Heart left ventricle (tissue), 16 donors: ENCODE results near the gene PADI2. TPM values are rescaled to one million over a fixed set of nuclear protein-coding genes. Genes with fewer than 3 reads are reported as not detected.

Source experiments
- ATAC-seq, 4 donors: fragments of 200-7000 bp; cut with Tn5 transposase; one replicate each; pipeline ENCODE4 v1.9.1; 2020 to 2022; ENCODE audit warnings: moderate library complexity in 4 of 4, mild to moderate bottlenecking in 3 of 4, moderate number of reproducible peaks in 1 of 4
- DNase-seq, 5 donors: peaks; one replicate each; pipeline ENCODE4 v3.0.0-alpha.2; 2020
- H3K27ac ChIP-seq, 12 donors: fragments of 200-600 bp; sonication (generic) in 4 of 12; one replicate each; pipeline versions ENCODE4 v1.5.0 to v1.8.0; 2016 to 2022; ENCODE audit warnings: mild to moderate bottlenecking in 2 of 12
- H3K27me3 ChIP-seq, 9 donors: fragments of 200-600 bp; sonication (generic) in 2 of 9; one replicate each; pipeline versions ENCODE4 v1.5.1 to v1.8.0; 2016 to 2022; ENCODE audit warnings: mild to moderate bottlenecking in 3 of 9
- H3K36me3 ChIP-seq, 9 donors: fragments of 200-600 bp; sonication (generic) in 2 of 9; one replicate each; pipeline versions ENCODE4 v1.5.0 to v1.8.0; 2018 to 2022; ENCODE audit warnings: mild to moderate bottlenecking in 2 of 9
- H3K4me1 ChIP-seq, 12 donors: fragments of 200-600 bp; sonication (generic) in 4 of 12; one replicate each; pipeline versions ENCODE4 v1.5.0 to v1.8.0; 2016 to 2022; ENCODE audit warnings: mild to moderate bottlenecking in 3 of 12
- H3K4me3 ChIP-seq, 12 donors: fragments of 200-600 bp; sonication (generic) in 4 of 12; one replicate each; pipeline versions ENCODE4 v1.5.0 to v1.8.0; 2017 to 2022; ENCODE audit warnings: mild to moderate bottlenecking in 9 of 12, moderate library complexity in 4 of 12
- H3K9me3 ChIP-seq, 12 donors: fragments of 200-600 bp; sonication (generic) in 4 of 12; one replicate each; pipeline versions ENCODE4 v1.5.0 to v1.8.0; 2016 to 2022; ENCODE audit warnings: mild to moderate bottlenecking in 1 of 12
- CTCF ChIP-seq, 12 donors: fragments of 200-600 bp; sonication (generic) in 4 of 12; IDR thresholded peaks; one replicate each; pipeline versions ENCODE4 v1.5.0 to v1.8.0; 2018 to 2022; ENCODE audit warnings: antibody characterized with exemption in 12 of 12, mild to moderate bottlenecking in 5 of 12
- POLR2A ChIP-seq, 2 donors: fragments of 450-650 bp; IDR thresholded peaks; one replicate each; pipeline ENCODE4 v1.6.1; 2017; ENCODE audit warnings: antibody characterized with exemption in 2 of 2, mild to moderate bottlenecking in 2 of 2, moderate library complexity in 2 of 2
- WGBS, 4 donors: extraction: QIAGEN DNeasy Blood & Tissue Kit in 2 of 4; methylation state at CpG; one replicate each; pipeline versions ENCODE4 v1.1.5 to v1.1.7; 2013 to 2018; 5-methylcytosine and 5-hydroxymethylcytosine counted together
- intact Hi-C, 10 donors: fragments of 100-400 bp; cut with DNase I; formaldehyde crosslinking; loops; one replicate each; pipeline versions ENCODE4 v1.11.1 to v1.14.2; 2022
- polyA plus RNA-seq, 2 donors: library from polyadenylated mRNA; stranded (reverse); fragments of 200-250 nt; gene quantifications; one replicate each; pipeline ENCODE4 v1.2.3, GENCODE V29; 2013
- total RNA-seq, 9 donors: library from RNA; depleted of rRNA in 2 of 9; stranded (reverse); fragments of >200 nt in 2 of 9; fragmentation: NEBNext Ultra II Directional in 3 of 9; extraction: Animal tissue kit (Norgen Biotek cat#: 25700) in 3 of 9; gene quantifications; one replicate each; pipeline versions ENCODE4 v1.1.0 to v1.2.4, GENCODE V29; 2016 to 2023
- donor health status: ischemic (EF 13 %, LVEDD 7.1; RV severe dilation, severe dysfunction).
- donor health status: healthy with polysubstance abuse.
- donor health status: DM: no; HTN: yes; CAD: no.
- donor health status: DM: no; HTN: no; CAD: no.
- donor health status: ischemic (EF 25% LVEDD 6.9; RV normal size, moderate dysfunction).
- donor health status: ischemic (EF 25% LVEDD 5.7; RV mildly dilated, moderate dysfunction).
- donor health status: healthy.
- donor health status: DM: yes; HTN: yes; CAD: no.
- donor health status: ischemic (EF 35%, LVEDD 5.7; RV mildly dilated, moderate dysfunction).
- donor health status: nonischemic (EF 11% LVEDD 7.7; RV severe dilation, severe dysfunction).
- donor health status: DM: yes; HTN: yes; CAD: no.
- donor health status: PGD.
- donor health status: ischemic (EF 29% LVEDD 5.4; RV normal size, mild dysfunction).
- donor health status: nonischemic (EF 23%, LVEDD 6.1; RV moderate dilation, normal function).

The PADI2 gene
- total and polyA plus RNA-seq, 11 donors: 0.08 to 2.0 (median 0.49) TPM

- Histone ChIP-seq H3K36me3 (peaks cover 0 to 100% (median 99%) of the 10 kb centered on the region in 9 donors), H3K4me3 (no peak overlapping the region), H3K27ac (no peak overlapping the region), H3K4me1 (peaks cover 0 to 30% (median 0%) of the 10 kb centered on the region in 12 donors), H3K27me3 (no peaks in the 10 kb centered on the region), H3K9me3 (no peaks in the 10 kb centered on the region)
- 55 to 70% (median 60%) methylated on average over 4 of the region's 4 CpGs for WGBS, 4 donors
- TF ChIP-seq POLR2A (IDR thresholded peaks at IDR 0.05) (no peak), CTCF (IDR thresholded peaks at IDR 0.05) (no peak)
- no peak for ATAC-seq
- intact Hi-C loops: no loop called here
- DNase-seq: no peak
These were observed 96.1 kb downstream of the PADI2 start for GRCh38 chr1:17023102-17023501.

GRCh38 chr1:17021896-17022295 is 97.4 kb downstream of the PADI2 start:
- intact Hi-C loops: no loop called here
- H3K9me3 ChIP-seq: no peaks in the 10 kb centered on the region
- ATAC-seq: no peak
- no peak for DNase-seq
- no peak overlapping the region for H3K27ac ChIP-seq
- H3K4me1 ChIP-seq: peaks cover 0 to 19% (median 0%) of the 10 kb centered on the region in 12 donors
- no peaks in the 10 kb centered on the region for H3K27me3 ChIP-seq
- TF ChIP-seq POLR2A (IDR thresholded peaks at IDR 0.05) (no peak), CTCF (IDR thresholded peaks at IDR 0.05) (no peak)
- peaks cover 0 to 99% (median 93%) of the 10 kb centered on the region in 9 donors for H3K36me3 ChIP-seq
- no peak overlapping the region for H3K4me3 ChIP-seq
- WGBS, 4 donors: 84 to 92% (median 86%) methylated on average over 10 of the region's 10 CpGs

GRCh38 chr1:17020502-17020901 is 98.7 kb downstream of the PADI2 start:
- peaks cover 0 to 85% (median 80%) of the 10 kb centered on the region in 9 donors for H3K36me3 ChIP-seq
- TF ChIP-seq CTCF (IDR thresholded peaks at IDR 0.05): no peak
- no peak for TF ChIP-seq POLR2A (IDR thresholded peaks at IDR 0.05)
- 96 to 100% (median 100%) methylated on average over 2 of the region's 2 CpGs for WGBS, 4 donors

GRCh38 chr1:17018849-17019248 is 100.4 kb downstream of the PADI2 start:
- ATAC-seq: no peak
- no peaks in the 10 kb centered on the region for H3K27me3 ChIP-seq
- peaks cover 0 to 22% (median 0%) of the 10 kb centered on the region in 12 donors for H3K4me1 ChIP-seq
- H3K9me3 ChIP-seq: no peaks in the 10 kb centered on the region
- peaks cover 0 to 69% (median 64%) of the 10 kb centered on the region in 9 donors for H3K36me3 ChIP-seq
- no peak for DNase-seq
- intact Hi-C loops: loop anchor here in 1 of 10 donors (10.0 kb wide), 1 partner anchor 54 kb away; no protein-coding TSS in a partner anchor
- no peak overlapping the region for H3K4me3 ChIP-seq
- TF ChIP-seq CTCF (IDR thresholded peaks at IDR 0.05): no peak
- TF ChIP-seq POLR2A (IDR thresholded peaks at IDR 0.05): no peak
- WGBS, 4 donors: 21 to 34% (median 29%) methylated on average over 1 of the region's 1 CpG
- H3K27ac ChIP-seq: peak overlapping the region in 1 of 12 donors; percentile 37

More at GRCh38 chr1:17020502-17020901, 98.7 kb downstream of the PADI2 start:
- DNase-seq (no peak), ATAC-seq (no peak)
- intact Hi-C loops: no loop called here
- Histone ChIP-seq H3K9me3 (no peaks in the 10 kb centered on the region), H3K4me1 (peaks cover 0 to 18% (median 0%) of the 10 kb centered on the region in 12 donors), H3K27ac (no peak overlapping the region), H3K4me3 (no peak overlapping the region), H3K27me3 (no peaks in the 10 kb centered on the region)
